HUES6 (cell line): ENCODE results near the gene ATP13A3.

ENCODE experiments used
- H3K27ac ChIP-seq: 2 replicates; pipeline ENCODE4 v1.7.0; 2013; ENCODE audit warnings: low read depth, mild to moderate bottlenecking, low read length, inconsistent platforms
- H3K27me3 ChIP-seq: 2 replicates; pipeline ENCODE4 v1.6.1; 2013; ENCODE audit warnings: low read length; ENCODE audit not compliant: control insufficient read depth, insufficient read depth
- H3K36me3 ChIP-seq: 2 replicates; pipeline ENCODE4 v1.6.1; 2013; ENCODE audit warnings: low read length; ENCODE audit not compliant: control insufficient read depth, insufficient read depth
- H3K4me1 ChIP-seq: 2 replicates; pipeline ENCODE4 v1.6.1; 2013; ENCODE audit warnings: low read length; ENCODE audit not compliant: control insufficient read depth, insufficient read depth
- H3K4me3 ChIP-seq: 2 replicates; pipeline ENCODE4 v1.5.1; 2013; ENCODE audit warnings: low read depth, low read length
- H3K9ac ChIP-seq: one replicate; pipeline ENCODE4 v1.6.1; 2013; ENCODE audit warnings: mild to moderate bottlenecking, low read length
- H3K9me3 ChIP-seq: 2 replicates; pipeline ENCODE4 v1.6.1; 2013; ENCODE audit warnings: low read depth, low read length; ENCODE audit not compliant: control insufficient read depth, insufficient read depth

The ATP13A3 gene

GRCh38 chr3:194381460-194381875, 105.3 kb downstream of the ATP13A3 start:
- H3K9ac ChIP-seq: no peak overlapping the region
- no peak overlapping the region for H3K27ac ChIP-seq
- 0 out of 2 replicates have a peak, but pooled peaks cover 2% of the 10 kb centered on the region for H3K27me3 ChIP-seq
- peaks cover 36% of the 10 kb centered on the region for H3K4me1 ChIP-seq
- H3K9me3 ChIP-seq: no peaks in the 10 kb centered on the region
- H3K36me3 ChIP-seq: no peaks in the 10 kb centered on the region
- no peak overlapping the region for H3K4me3 ChIP-seq

DNA sequence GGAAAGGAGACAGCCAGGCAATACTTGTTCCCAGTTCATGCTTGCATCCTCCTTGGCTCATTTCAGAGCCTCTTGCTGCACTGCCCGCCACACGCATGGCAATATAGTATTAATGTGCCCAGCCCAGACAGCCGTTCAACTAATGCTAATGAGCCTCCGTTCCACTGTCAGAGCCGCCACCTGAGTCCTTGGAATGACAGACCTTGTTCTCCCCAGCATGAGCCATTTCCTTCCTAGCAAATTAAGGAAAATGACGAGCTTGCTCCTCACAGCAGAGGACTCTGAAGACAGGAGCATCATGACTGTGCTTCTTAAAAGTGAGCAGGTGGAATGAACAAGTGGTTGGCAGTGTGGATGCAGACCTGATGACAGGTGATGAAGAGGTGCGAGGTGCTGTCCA, 106.5 kb downstream of the ATP13A3 start:
- H3K36me3 ChIP-seq: no peaks in the 10 kb centered on the region
- no peak overlapping the region for H3K27ac ChIP-seq
- peaks cover 38% of the 10 kb centered on the region for H3K4me1 ChIP-seq
- H3K9ac ChIP-seq: no peak overlapping the region
- H3K9me3 ChIP-seq: no peaks in the 10 kb centered on the region
- H3K27me3 ChIP-seq: 0 out of 2 replicates have a peak, but pooled peaks cover 2% of the 10 kb centered on the region
- H3K4me3 ChIP-seq: no peak overlapping the region

DNA sequence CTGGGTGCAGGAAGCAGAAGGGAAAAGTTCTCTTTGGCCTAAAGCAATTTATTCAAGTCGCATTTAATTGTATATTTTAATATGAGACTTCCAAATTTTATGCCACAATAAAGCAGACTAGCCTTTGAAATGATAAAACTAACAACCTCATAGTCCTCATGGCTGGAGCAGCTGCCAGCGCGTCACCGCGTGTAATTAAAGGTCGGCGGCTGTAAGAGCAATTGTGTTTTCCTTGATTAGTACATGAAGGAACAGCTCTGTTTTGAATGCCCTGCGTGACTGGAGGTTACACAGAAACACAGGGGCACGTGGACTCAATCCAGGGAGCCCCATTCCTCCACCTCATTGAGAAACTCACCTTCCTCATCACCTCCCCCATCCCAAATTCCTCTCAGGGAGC, 107.2 kb downstream of the ATP13A3 start:
- H3K4me3 ChIP-seq: no peak overlapping the region
- no peak overlapping the region for H3K9ac ChIP-seq
- H3K4me1 ChIP-seq: peaks cover 43% of the 10 kb centered on the region
- no peaks in the 10 kb centered on the region for H3K9me3 ChIP-seq
- no peak overlapping the region for H3K27ac ChIP-seq
- 0 out of 2 replicates have a peak, but pooled peaks cover 1% of the 10 kb centered on the region for H3K27me3 ChIP-seq
- H3K36me3 ChIP-seq: no peaks in the 10 kb centered on the region

DNA sequence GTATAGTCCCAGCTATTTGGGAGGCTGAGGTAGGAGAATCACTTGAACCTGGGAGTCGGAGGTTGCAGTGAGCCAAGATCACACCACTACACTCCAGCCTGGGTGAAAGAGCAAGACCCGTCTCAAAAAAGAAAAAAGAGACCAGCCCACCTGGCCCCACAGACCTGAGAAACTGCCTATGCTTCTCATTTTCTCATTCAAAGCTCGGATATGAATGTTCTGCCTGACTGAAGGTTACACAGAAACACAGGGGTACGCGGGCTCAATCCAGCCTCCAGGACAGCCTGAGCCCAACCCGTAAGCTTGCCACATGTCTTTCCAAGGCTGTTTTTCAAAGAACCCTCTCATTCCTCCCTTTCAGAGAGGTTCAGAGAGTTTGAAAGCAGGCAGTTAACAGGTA, 107.6 kb downstream of the ATP13A3 start:
- Histone ChIP-seq H3K36me3 (no peaks in the 10 kb centered on the region), H3K4me1 (peaks cover 43% of the 10 kb centered on the region), H3K9ac (no peak overlapping the region), H3K4me3 (no peak overlapping the region), H3K9me3 (no peaks in the 10 kb centered on the region), H3K27ac (no peak overlapping the region), H3K27me3 (no peaks in the 10 kb centered on the region)

DNA sequence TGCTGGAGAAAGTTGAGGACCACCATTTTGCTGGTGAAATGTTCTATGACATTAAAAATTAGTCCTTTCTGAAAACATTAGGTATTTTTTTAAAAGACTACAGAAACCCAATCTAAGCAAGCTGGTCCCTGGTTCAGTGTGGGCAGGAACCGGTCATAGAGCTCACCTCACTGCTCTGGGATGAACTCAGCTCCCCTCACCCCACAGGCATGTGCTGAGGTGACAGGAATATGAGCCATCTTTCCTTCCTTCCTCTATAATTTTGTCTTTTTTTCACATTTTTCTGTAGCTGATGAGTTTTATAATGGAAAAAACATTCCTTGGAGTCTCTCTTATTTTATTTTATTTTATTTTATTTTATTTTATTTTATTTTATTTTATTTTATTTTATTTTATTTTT, 109.1 kb downstream of the ATP13A3 start:
- no peaks in the 10 kb centered on the region for H3K36me3 ChIP-seq
- peaks cover 37% of the 10 kb centered on the region for H3K4me1 ChIP-seq
- no peaks in the 10 kb centered on the region for H3K9me3 ChIP-seq
- no peak overlapping the region for H3K9ac ChIP-seq
- no peak overlapping the region for H3K4me3 ChIP-seq
- H3K27me3 ChIP-seq: no peaks in the 10 kb centered on the region
- no peak overlapping the region for H3K27ac ChIP-seq

- Histone ChIP-seq H3K27ac (no peak overlapping the region), H3K36me3 (no peaks in the 10 kb centered on the region), H3K27me3 (no peaks in the 10 kb centered on the region), H3K4me3 (no peak overlapping the region), H3K4me1 (peaks cover 28% of the 10 kb centered on the region), H3K9me3 (no peaks in the 10 kb centered on the region), H3K9ac (no peak overlapping the region)
Measured at GRCh38 chr3:194376241-194376560, 110.6 kb downstream of the ATP13A3 start.

DNA sequence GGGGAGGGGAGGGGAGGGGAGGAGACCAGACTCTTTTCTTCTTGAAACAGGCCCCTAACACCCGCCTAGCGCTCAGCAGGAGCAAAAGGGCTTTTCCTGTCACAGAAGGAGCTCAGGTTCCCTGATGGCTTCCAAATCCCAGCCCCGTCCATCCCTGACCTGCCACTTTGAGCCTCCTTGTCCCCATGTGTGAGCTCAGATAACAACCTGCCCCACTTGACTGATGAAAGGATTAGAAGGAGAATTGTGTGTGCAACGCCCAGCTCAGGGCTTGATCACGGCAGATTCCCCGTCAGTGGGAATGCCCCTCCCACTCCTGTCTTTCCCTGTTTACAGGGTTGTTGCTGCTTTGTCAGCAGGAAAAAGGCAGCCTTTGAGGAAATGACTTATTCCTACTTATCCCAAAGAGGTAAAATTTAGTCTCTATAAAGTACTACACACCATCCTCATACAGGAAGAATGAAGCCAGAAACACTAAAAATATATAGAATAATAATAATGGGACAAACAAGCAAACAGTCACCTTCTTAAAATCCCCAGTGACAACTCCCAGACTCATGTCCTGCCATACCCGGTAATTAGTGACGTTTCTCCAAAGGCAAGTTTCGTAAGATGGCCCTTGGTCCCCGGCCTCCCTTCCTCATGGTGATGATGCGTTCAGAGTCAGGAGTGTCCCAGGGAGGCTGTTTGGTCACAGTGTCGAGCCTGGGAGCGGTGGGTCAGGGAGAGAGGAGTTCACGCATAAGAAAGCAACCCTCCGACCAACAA, 111.1 kb downstream of the ATP13A3 start:
- H3K4me3 ChIP-seq: peak overlapping the region; percentile 21; the same call in 1 of the 2 replicates
- no peak overlapping the region for H3K9ac ChIP-seq
- H3K36me3 ChIP-seq: no peaks in the 10 kb centered on the region
- no peak overlapping the region for H3K27ac ChIP-seq
- peaks cover 30% of the 10 kb centered on the region for H3K4me1 ChIP-seq
- H3K27me3 ChIP-seq: no peaks in the 10 kb centered on the region
- no peaks in the 10 kb centered on the region for H3K9me3 ChIP-seq

GRCh38 chr3:194374935-194375334, 111.9 kb downstream of the ATP13A3 start:
- no peak overlapping the region for H3K4me3 ChIP-seq
- no peaks in the 10 kb centered on the region for H3K9me3 ChIP-seq
- peaks cover 33% of the 10 kb centered on the region for H3K4me1 ChIP-seq
- H3K36me3 ChIP-seq: no peaks in the 10 kb centered on the region
- no peak overlapping the region for H3K9ac ChIP-seq
- H3K27me3 ChIP-seq: no peaks in the 10 kb centered on the region
- no peak overlapping the region for H3K27ac ChIP-seq

- Histone ChIP-seq H3K9me3 (no peaks in the 10 kb centered on the region), H3K27me3 (peaks cover 5% of the 10 kb centered on the region), H3K27ac (no peak overlapping the region), H3K36me3 (no peaks in the 10 kb centered on the region), H3K4me1 (peaks cover 35% of the 10 kb centered on the region), H3K4me3 (no peak overlapping the region), H3K9ac (no peak overlapping the region)
Measured at GRCh38 chr3:194373899-194374298, 112.9 kb downstream of the ATP13A3 start.

GRCh38 chr3:194373028-194373427, 113.8 kb downstream of the ATP13A3 start:
- H3K9me3 ChIP-seq: no peaks in the 10 kb centered on the region
- H3K27ac ChIP-seq: no peak overlapping the region
- H3K4me1 ChIP-seq: peaks cover 41% of the 10 kb centered on the region
- no peak overlapping the region for H3K4me3 ChIP-seq
- peaks cover 10% of the 10 kb centered on the region for H3K27me3 ChIP-seq
- H3K36me3 ChIP-seq: no peaks in the 10 kb centered on the region
- H3K9ac ChIP-seq: no peak overlapping the region

DNA sequence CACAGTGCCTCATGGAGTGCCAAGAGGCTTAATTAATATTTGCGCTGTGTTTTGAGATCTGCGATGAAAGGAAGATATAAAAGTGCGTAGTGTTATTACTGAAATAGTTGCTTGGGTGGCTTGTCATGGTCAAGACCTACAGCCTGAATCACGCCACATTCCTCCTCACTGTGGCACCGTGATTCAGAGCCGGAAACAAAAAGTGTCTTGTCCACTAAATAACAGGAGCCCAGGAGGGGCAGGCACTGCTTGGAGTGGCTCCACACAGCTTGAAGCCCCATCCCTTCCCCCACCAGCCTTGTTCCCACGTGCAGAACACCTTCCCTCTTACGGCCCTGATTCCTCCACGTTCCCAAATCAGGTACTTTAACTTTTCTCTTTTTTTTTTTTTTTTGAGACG, 116.0 kb downstream of the ATP13A3 start:
- H3K27me3 ChIP-seq: peaks cover 10% of the 10 kb centered on the region
- H3K27ac ChIP-seq: no peak overlapping the region
- H3K4me1 ChIP-seq: peaks cover 42% of the 10 kb centered on the region
- H3K9ac ChIP-seq: no peak overlapping the region
- no peak overlapping the region for H3K4me3 ChIP-seq
- no peaks in the 10 kb centered on the region for H3K36me3 ChIP-seq
- no peaks in the 10 kb centered on the region for H3K9me3 ChIP-seq
